Activated naive CD4-positive, alpha-beta T cell treated with anti-CD3 and anti-CD28 coated beads, Interleukin-2, amount 50 U/mL, for 16 hours (primary cell): ENCODE data around the gene PADI4.
"Not testable (repeated sequence)": the region's sequence is repeated elsewhere in the genome, so short reads cannot be mapped to it uniquely, and the experiment has no call there.

Experiments used
- DNase-seq: peaks from one replicate; pipeline ENCODE4 v3.0.0-alpha.2; 2020

The PADI4 gene

GRCh38 chr1:17315542-17316130 lies 7.6 kb downstream of the PADI4 start:
- no peak for DNase-seq

DNA sequence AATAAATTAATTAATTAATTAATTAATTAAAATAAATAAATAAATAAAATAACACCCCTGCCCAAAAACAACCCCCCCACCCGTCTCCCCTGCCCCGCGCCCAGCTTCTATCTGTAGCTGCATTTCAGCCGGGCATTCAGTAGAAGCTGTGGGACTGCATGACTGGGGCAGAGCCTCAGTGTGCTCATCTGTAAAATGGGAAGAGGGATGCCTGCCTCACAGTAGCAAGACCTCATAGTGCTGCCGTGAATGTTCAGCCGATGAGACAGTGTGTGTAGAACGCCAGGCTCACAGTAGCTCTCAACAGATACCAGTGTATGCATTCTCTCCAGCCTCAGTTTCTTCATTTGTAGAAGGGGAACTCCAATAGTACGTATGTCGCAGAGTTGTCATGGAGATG lies 8.7 kb downstream of the PADI4 start:
- DNase-seq: no peak

- DNase-seq: no peak
Measured at GRCh38 chr1:17318262-17318661, 10.3 kb downstream of the PADI4 start.

DNA sequence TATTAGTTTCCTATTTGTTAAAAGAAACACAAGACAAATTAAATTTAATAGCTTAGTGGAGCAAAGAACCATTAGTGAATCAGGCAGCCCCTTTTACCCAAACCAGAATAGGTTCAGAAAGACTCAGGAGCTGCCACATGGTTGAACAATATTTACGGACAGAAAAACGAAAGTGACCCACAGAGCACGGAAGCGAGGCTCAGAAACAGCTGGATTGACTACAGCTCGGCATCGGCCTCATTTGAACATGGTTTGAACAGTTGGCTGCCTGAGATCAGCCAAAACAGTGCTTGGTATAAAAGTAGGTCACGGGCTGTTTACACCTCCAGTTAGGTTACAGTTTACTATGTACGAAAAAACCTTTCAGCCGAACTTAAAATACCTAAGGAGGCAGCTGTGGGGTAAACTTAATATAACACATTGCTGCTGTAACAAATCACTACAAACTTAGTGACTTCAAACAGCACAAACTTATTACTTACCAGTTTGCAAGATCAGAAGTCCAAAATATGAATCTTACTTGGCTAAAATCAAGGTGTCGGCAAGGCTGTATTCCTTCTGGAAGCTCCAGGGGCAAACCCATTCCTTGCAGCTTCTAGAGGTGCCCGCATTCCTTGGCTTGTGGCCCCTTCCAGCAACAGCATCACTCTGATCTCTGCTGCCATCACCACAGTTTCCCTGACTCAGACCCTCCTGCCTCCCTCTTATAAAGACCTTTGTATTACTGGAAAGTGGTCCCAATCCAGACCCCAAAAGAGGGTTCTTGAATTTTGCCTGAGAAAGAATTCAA lies 11.8 kb downstream of the PADI4 start:
- DNase-seq: no peak

DNA sequence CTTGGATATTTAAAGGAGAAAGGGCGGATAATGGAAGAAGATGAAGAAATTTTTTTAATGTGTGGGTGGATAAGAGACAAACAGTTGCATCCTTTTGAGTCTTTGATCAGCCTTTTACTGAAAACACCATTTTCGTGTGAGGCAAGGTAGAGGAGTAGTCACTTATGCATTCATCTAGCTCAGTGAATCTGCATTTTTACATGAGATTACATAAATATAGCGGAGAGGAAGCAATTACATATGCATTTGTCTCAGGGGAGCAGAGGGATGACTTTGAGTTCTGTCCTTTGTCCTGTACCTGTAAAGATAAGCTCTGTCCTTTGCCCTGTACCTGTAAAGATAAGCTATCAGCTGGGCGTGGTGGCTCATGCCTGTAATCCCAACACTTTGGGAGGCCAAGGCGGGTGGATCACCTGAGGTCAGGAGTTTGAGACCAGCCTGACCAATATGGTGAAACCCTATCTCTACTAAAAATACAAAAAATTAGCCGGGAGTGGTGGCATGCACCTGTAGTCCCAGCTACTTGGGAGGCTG lies 13.9 kb downstream of the PADI4 start:
- not testable (repeated sequence) for DNase-seq

GRCh38 chr1:17328855-17329254 lies 20.9 kb downstream of the PADI4 start:
- no peak for DNase-seq

- no peak for DNase-seq
Measured at GRCh38 chr1:17329610-17330009, 21.6 kb downstream of the PADI4 start.

DNA sequence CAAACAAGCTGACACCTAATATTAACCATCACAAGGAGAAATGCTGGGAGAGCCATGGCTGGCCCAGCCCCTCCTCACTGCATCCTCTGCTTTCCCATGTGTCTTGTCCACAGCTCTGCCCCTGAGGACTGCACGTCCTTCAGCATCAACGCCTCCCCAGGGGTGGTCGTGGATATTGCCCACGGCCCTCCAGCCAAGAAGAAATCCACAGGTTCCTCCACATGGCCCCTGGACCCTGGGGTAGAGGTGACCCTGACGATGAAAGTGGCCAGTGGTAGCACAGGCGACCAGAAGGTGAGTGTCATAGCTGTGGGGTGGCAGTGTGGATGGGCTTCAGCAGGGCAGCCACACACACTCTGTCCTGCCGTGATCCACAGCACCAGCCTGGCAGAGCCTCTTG lies 22.9 kb downstream of the PADI4 start:
- DNase-seq: no peak

- no peak for DNase-seq
Measured at GRCh38 chr1:17333081-17333480, 25.1 kb downstream of the PADI4 start.

DNA sequence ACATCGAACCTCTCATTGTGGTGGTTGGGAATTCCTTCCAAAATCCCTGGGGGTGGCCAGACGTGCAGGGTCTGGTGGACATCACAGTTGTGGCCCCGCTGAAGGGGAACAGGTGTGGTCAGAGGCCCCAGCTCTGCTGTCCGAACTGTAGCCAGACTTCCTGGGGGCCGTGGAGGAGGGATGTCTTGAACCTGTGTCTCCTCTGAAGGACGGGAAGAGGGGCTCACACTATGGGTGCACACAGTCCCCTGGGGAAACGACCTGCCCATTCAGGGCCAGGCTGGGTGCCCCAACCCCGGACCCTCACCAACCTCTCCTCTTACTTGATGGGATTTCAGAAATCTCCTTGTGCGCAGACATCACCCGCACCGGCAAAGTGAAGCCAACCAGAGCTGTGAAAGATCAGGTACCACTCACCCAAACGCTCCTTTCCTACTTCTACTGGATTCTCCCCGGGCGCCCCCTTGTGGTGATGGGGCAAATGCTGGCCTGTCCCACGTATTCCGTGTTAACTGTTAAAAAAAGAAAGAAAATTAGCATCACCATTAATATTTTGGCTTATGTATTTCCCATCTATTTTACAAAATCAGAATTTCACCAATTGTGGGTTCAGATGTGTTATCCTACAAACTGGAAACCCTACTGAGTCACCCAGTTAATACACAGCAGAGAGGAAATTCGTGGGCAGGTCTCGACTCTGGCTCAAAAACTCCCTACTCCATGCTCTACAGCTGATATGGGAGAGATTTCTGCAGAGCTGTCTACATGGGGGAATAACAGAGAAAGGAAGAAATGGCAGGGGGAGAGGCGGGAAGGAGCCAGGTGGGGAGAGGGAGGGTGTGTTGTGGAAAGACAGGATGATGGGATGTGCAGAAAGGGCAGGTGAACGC lies 28.1 kb downstream of the PADI4 start:
- DNase-seq: peak; percentile 66

DNA sequence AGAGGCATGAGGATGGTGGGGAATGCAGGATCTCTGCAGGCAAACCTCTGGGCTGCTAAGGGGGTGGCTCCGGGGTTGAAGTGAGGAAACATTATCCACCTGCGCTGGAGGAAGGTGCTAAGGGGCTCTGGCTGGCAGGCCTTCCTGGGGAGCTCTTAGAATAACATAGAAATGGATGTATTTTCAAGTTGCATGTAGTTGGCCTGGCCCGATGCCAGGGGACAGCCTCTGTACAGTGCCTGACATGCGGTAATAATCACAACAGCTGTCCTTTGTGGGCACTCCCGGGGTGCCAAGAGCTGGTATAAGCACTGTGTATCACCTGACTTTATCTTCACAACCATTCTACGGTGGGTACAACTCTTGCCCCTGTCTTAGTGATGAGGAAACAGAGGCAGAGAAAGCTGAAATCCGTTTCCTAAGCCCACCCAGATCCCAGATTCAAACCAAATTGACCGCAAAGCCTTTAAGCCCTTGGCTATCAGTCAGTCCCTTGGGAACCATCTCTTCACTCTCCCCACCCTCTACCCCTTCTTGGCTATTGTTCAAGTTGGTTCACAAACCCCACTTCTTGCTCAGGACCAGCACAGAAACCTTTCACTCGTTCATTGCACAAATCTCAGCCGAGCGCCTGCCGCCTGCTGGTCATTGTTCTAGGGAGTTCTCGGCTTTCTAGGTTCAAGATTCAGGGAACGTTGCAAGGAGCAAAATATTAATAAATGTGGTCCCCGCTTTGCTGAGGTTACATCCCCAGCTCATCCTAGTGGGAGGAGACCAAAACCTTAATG lies 30.9 kb downstream of the PADI4 start:
- no peak for DNase-seq

GRCh38 chr1:17339521-17339920 lies 31.5 kb downstream of the PADI4 start:
- DNase-seq: no peak

DNA sequence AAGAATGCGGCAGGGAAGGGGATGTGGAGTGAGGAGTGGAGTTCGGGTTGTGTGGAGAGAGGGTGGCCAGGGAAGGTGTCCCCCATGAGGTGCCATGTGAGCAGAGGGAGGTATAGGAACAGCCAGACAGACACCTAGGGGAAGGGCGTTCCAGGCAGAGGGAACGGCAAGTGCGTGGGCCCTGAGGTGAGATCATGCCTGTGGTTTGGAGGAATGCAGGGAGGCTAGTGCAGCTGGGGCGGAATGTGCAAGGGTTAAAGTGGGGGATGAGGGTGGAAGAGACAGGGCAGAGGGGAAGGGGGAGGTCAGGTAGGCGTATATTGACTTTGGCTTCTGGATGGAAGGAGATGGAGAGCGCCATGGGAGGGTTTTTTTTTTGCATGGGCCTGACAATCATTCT lies 32.4 kb downstream of the PADI4 start:
- no peak for DNase-seq

- no peak for DNase-seq
Measured at GRCh38 chr1:17342014-17342441, 34.0 kb downstream of the PADI4 start.

- not testable (repeated sequence) for DNase-seq
Measured at GRCh38 chr1:17345506-17345905, 37.5 kb downstream of the PADI4 start.

GRCh38 chr1:17346046-17346789 lies 38.2 kb downstream of the PADI4 start:
- DNase-seq: no peak

DNA sequence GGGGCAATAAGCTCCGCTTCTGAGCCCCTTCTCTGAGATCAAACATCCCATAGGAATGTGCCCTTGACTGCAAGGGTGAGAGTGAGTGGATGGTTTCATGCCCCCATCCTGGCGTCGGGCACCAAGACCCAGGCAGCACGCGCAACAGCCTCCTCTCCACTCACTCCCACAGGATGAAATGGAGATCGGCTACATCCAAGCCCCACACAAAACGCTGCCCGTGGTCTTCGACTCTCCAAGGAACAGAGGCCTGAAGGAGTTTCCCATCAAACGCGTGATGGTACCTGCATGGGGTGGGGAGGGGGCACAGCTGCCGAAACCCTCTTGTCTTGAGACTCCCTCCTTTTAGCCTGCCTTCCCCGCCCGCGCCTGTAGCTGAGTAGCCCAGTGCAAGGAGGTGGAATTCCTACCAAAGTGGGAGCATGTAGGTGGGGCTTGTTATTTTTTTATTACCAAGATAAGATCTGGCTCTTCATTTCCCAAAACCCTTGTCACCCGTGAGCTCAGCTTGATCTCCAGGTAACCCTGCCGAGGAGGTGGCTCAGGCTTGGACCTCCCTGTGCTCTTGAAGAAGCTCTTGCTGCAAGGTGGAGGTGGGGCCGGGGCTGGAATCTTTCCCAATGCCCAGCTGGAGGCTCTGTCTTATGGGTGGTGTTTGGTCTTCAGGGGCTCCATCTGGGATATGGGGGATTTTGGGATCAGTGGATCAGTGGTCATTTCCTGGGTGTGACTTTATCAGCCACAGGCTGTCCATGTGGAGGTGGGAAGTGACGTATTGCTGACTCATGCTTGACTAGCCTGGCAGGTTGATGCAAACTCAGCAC lies 40.0 kb downstream of the PADI4 start:
- no peak for DNase-seq

DNA sequence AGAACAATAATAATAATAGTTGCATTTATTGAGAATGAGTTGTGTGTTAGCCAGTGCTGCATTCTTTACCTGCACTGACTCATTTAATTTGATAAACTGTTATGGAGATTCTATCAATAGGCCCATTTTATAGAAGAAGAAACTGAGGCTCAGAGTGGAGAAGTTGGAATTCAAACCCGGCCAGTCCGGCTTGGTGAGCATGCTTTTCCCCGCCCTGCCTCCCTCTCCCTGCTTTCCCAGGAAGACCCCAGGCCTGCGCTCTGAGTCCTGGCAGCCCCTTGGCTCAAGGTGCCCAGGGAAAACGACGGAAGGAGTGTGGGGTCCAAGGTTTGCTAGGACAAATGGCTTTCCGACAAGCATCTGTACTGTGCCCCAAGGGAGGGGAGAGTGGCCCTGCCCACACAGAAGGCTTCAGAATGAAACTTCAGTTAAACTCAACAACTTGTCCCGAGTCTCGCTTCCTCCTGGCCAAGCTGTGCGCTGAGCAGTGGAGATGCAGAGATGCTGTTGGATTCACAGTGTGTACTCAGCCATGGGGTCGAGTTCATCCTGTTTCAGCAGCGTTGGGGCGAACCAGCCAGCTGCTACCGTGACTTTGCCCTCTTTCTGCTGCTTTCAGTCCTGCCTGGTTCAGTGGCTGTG lies 40.7 kb downstream of the PADI4 start:
- DNase-seq: no peak

DNA sequence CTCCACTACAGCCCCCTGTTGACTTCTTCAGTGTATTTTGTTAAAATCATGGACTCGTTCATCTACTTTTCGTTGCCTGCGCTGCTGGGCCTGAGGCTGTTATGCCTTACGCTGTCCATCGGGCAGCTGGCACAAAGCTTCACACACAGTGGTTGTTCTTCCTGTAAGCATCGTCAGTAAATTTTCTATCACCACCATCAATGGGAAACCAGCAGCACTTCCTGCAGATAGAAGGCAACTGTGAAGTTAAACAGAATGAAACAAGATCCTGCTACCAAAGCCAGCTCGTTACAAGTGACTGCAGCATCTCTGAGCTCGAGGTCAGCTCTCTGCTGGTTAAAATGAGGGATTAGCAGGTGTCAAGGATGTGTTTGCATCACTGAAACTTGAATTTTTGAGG lies 42.1 kb downstream of the PADI4 start:
- no peak for DNase-seq

DNA sequence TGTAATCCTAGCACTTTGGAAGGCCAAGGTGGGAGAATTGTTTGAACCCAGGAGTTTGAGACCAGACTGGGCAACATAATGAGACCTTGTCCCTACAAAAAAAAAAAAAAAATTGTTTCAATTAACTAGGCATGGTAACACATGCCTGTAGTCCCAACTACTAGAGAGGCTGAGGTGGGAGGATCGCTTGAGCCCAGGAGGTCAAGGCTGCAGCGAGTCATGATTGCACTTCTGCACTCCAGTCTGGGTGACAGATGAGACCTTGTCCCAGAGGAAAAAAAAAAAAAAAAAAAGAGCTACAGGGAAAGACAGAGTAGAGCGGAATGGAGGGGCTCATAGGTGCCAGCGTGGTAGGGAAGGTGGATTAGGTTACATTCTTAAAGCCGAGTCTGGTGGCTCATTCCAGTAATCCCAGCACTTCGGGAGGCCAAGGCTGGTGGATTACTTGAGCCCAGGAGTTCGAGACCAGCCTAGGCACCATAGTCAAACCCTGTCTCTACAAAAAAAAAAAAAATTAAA lies 43.0 kb downstream of the PADI4 start:
- DNase-seq: no peak
